IMR-90 (cell line): ENCODE results near the gene AHSA1. TPM values are rescaled to one million over a fixed set of nuclear protein-coding genes. Genes with fewer than 3 reads are reported as not detected.

Experiments used
- ATAC-seq: fragments of 200-7000 bp; cut with Tn5 transposase; 2 replicates; pipeline ENCODE4 v1.9.1; 2020; ENCODE audit warnings: low read depth, mild to moderate bottlenecking, moderate library complexity
- BruUV-seq: library from RNA; stranded (reverse); fragments of 400-500 nt; replicated peaks from 2 replicates; lab custom pipeline; 2021; lab: Mats Ljungman, UMichigan
- CTCF ChIA-PET: fragments of 300-600 bp; formaldehyde crosslinking; extraction: SDS; loops from one replicate; lab custom pipeline; 2021; ENCODE audit warnings: antibody characterized with exemption; lab: Yijun Ruan, JAX
- POLR2A ChIA-PET: fragments of 300-600 bp; sonication (Branson Sonifier 250); formaldehyde crosslinking; loops from one replicate; lab custom pipeline; 2022; ENCODE audit warnings: antibody characterized with exemption; ENCODE audit not compliant: unreplicated experiment; lab: Charles Lee
- DNase-seq: peaks from one replicate; pipeline ENCODE4 v3.0.0; 2013
- H2AFZ ChIP-seq: replicated peaks from 2 replicates; pipeline ENCODE3; 2013; ENCODE audit warnings: low read length, mild to moderate bottlenecking; ENCODE audit not compliant: poor library complexity
- H2AK5ac ChIP-seq: 2 replicates; pipeline ENCODE4 v1.6.1; 2013; ENCODE audit warnings: low read depth, low read length, inconsistent platforms
- H2AK9ac ChIP-seq: replicated peaks from 2 replicates; pipeline ENCODE3; 2013; ENCODE audit warnings: mild to moderate bottlenecking, low read depth, low read length, moderate library complexity; ENCODE audit not compliant: poor library complexity
- H2BK120ac ChIP-seq: 2 replicates; pipeline ENCODE4 v1.6.1; 2013; ENCODE audit warnings: low read depth, low read length, inconsistent platforms
- H2BK15ac ChIP-seq: 3 replicates; pipeline ENCODE4 v1.6.1; 2013; ENCODE audit warnings: low read depth, low read length, inconsistent platforms
- H2BK20ac ChIP-seq: 2 replicates; pipeline ENCODE4 v1.6.1; 2013; ENCODE audit warnings: low read depth, mild to moderate bottlenecking, inconsistent platforms, low read length, moderate library complexity
- H2BK5ac ChIP-seq: 2 replicates; pipeline ENCODE4 v1.6.1; 2013; ENCODE audit warnings: mild to moderate bottlenecking, low read depth, low read length, inconsistent platforms; ENCODE audit not compliant: poor library complexity, severe bottlenecking
- H3K14ac ChIP-seq: replicated peaks from 2 replicates; pipeline ENCODE4 v1.6.1; 2013; ENCODE audit warnings: low read depth, low read length, inconsistent platforms
- H3K18ac ChIP-seq: 2 replicates; pipeline ENCODE4 v1.6.1; 2013; ENCODE audit warnings: low read depth, low read length, control low read depth
- H3K23ac ChIP-seq: 2 replicates; pipeline ENCODE4 v1.6.1; 2013; ENCODE audit warnings: low read depth, low read length, inconsistent platforms
- H3K27ac ChIP-seq: 2 replicates; pipeline ENCODE4 v1.5.1; 2013; ENCODE audit warnings: mild to moderate bottlenecking, control low read depth, low read length; ENCODE audit not compliant: insufficient read depth
- H3K27me3 ChIP-seq: 2 replicates; pipeline ENCODE4 v1.6.1; 2013; ENCODE audit warnings: low read length; ENCODE audit not compliant: control insufficient read depth, insufficient read depth
- H3K36me3 ChIP-seq: 2 replicates; pipeline ENCODE4 v1.6.1; 2013; ENCODE audit warnings: low read length, mixed read lengths; ENCODE audit not compliant: control insufficient read depth, insufficient read depth
- H3K4ac ChIP-seq: 2 replicates; pipeline ENCODE4 v1.6.1; 2013; ENCODE audit warnings: low read depth, low read length, inconsistent platforms
- H3K4me1 ChIP-seq: 2 replicates; pipeline ENCODE4 v1.6.1; 2013; ENCODE audit warnings: low read length, mixed read lengths; ENCODE audit not compliant: control insufficient read depth, insufficient read depth
- H3K4me2 ChIP-seq: 2 replicates; pipeline ENCODE4 v1.6.1; 2013; ENCODE audit warnings: low read depth, mild to moderate bottlenecking, control low read depth, low read length, moderate library complexity
- H3K4me3 ChIP-seq: 2 replicates; pipeline ENCODE4 v1.5.1; 2013; ENCODE audit warnings: low read depth, mild to moderate bottlenecking, control low read depth, low read length, moderate library complexity; ENCODE audit not compliant: insufficient read depth
- H3K56ac ChIP-seq: 2 replicates; pipeline ENCODE4 v1.6.1; 2013; ENCODE audit warnings: low read length, inconsistent platforms; ENCODE audit not compliant: insufficient read depth; ENCODE audit errors: extremely low read depth
- H3K79me1 ChIP-seq, 2 experiments: 2 replicates each; pipeline ENCODE4 v1.6.1; 2013; ENCODE audit warnings: low read length in 2 of 2, inconsistent platforms in 1 of 2, low read depth in 1 of 2
- H3K9ac ChIP-seq: 2 replicates; pipeline ENCODE4 v1.6.1; 2013; ENCODE audit warnings: low read depth, low read length, control low read depth
- H3K9me1 ChIP-seq: 2 replicates; pipeline ENCODE4 v1.6.1; 2013; ENCODE audit warnings: low read length, inconsistent platforms; ENCODE audit not compliant: insufficient read depth
- H3K9me3 ChIP-seq: 2 replicates; pipeline ENCODE4 v1.6.1; 2013; ENCODE audit warnings: low read length; ENCODE audit not compliant: control insufficient read depth, insufficient read depth
- H4K20me1 ChIP-seq: 2 replicates; pipeline ENCODE4 v1.6.1; 2013; ENCODE audit warnings: low read length, inconsistent platforms; ENCODE audit not compliant: insufficient read depth
- H4K5ac ChIP-seq: 2 replicates; pipeline ENCODE4 v1.6.1; 2013; ENCODE audit warnings: mild to moderate bottlenecking, low read depth, low read length, control low read depth
- H4K8ac ChIP-seq, 2 experiments: 2 replicates each; pipeline ENCODE4 v1.6.1; 2013; ENCODE audit warnings: low read depth in 2 of 2, low read length in 2 of 2, control low read depth in 1 of 2, inconsistent platforms in 1 of 2
- H4K91ac ChIP-seq: 2 replicates; pipeline ENCODE4 v1.6.1; 2013; ENCODE audit warnings: low read depth, low read length, inconsistent platforms; ENCODE audit not compliant: insufficient read depth
- BHLHE40 ChIP-seq: fragments of 150-350 bp; IDR thresholded peaks from 2 replicates; pipeline ENCODE4 v1.6.1; 2016; ENCODE audit warnings: mild to moderate bottlenecking, low read depth, low read length
- CEBPB ChIP-seq: IDR thresholded peaks from 2 replicates; pipeline ENCODE4 v1.6.1; 2012; ENCODE audit warnings: low read depth, low read length, improper control_type of control experiment
- CHD1 ChIP-seq: IDR thresholded peaks from 2 replicates; pipeline ENCODE4 v1.6.1; 2012; ENCODE audit warnings: low read depth, low read length, improper control_type of control experiment
- CTCF ChIP-seq: conservative IDR thresholded peaks from 2 replicates; pipeline ENCODE4 v1.5.1; 2012; ENCODE audit warnings: mild to moderate bottlenecking, low read depth, low read length, improper control_type of control experiment
- ELK1 ChIP-seq: fragments of 150-350 bp; IDR thresholded peaks from 2 replicates; pipeline ENCODE4 v1.6.1; 2016; ENCODE audit warnings: low read depth, mild to moderate bottlenecking, low read length, moderate library complexity, borderline replicate concordance
- FOS ChIP-seq: fragments of 150-350 bp; IDR thresholded peaks from 2 replicates; pipeline ENCODE4 v1.6.1; 2016; ENCODE audit warnings: low read depth, low read length
- MAFK ChIP-seq: IDR thresholded peaks from 2 replicates; pipeline ENCODE4 v1.6.1; 2012; ENCODE audit warnings: low read depth, low read length, improper control_type of control experiment
- MAZ ChIP-seq: IDR thresholded peaks from 2 replicates; pipeline ENCODE4 v1.6.1; 2012; ENCODE audit warnings: low read depth, mild to moderate bottlenecking, low read length, improper control_type of control experiment, moderate library complexity, borderline replicate concordance
- MXI1 ChIP-seq: IDR thresholded peaks from 2 replicates; pipeline ENCODE4 v1.6.1; 2012; ENCODE audit warnings: low read depth, mild to moderate bottlenecking, low read length, moderate library complexity, borderline replicate concordance
- NFE2L2 ChIP-seq: fragments of 150-350 bp; IDR thresholded peaks from 2 replicates; pipeline ENCODE4 v1.6.1; 2016; ENCODE audit warnings: low read depth, mild to moderate bottlenecking, low read length
- POLR2A ChIP-seq: IDR thresholded peaks from 2 replicates; pipeline ENCODE4 v1.6.1; 2012; ENCODE audit warnings: mild to moderate bottlenecking, low read depth, low read length
- RAD21 ChIP-seq: IDR thresholded peaks from 2 replicates; pipeline ENCODE4 v1.6.1; 2012; ENCODE audit warnings: low read length, improper control_type of control experiment
- RCOR1 ChIP-seq: IDR thresholded peaks from 2 replicates; pipeline ENCODE4 v1.6.1; 2012; ENCODE audit warnings: mild to moderate bottlenecking, low read length, improper control_type of control experiment; ENCODE audit not compliant: insufficient replicate concordance
- RFX5 ChIP-seq: IDR thresholded peaks from 2 replicates; pipeline ENCODE4 v1.8.0; 2012; ENCODE audit warnings: low read depth, mild to moderate bottlenecking, low read length, moderate library complexity
- SMC3 ChIP-seq: fragments of 150-350 bp; IDR thresholded peaks from 2 replicates; pipeline ENCODE4 v1.6.1; 2016; ENCODE audit warnings: low read depth, mild to moderate bottlenecking, antibody characterized with exemption, low read length, moderate library complexity
- USF2 ChIP-seq: fragments of 150-350 bp; IDR thresholded peaks from 2 replicates; pipeline ENCODE4 v1.6.1; 2017; ENCODE audit warnings: mild to moderate bottlenecking, antibody characterized with exemption, low read length, low read depth
- WGBS, 2 experiments: methylation state at CpG; one replicate each; pipeline versions ENCODE4 v1.1.5 to v1.1.7; 2013; ENCODE audit warnings: missing lambda C conversion rate in 2 of 2; ENCODE audit not compliant: insufficient read length in 1 of 2; ENCODE audit errors: extremely low coverage in 2 of 2; 5-methylcytosine and 5-hydroxymethylcytosine counted together
- dilution Hi-C: fragments of 300-500 bp; cut with HindIII; formaldehyde crosslinking; loops from one replicate; pipeline ENCODE4 v1.14.3; 2018; ENCODE audit warnings: low sequenced_read_pairs; ENCODE audit not compliant: unreplicated experiment
- in situ Hi-C: fragments of 300-500 bp; cut with MboI; formaldehyde crosslinking; loops from 3 replicates; pipeline ENCODE4 v1.14.3; 2019; ENCODE audit warnings: low sequenced_read_pairs, inconsistent platforms, mixed read lengths
- intact Hi-C: fragments of 100-400 bp; cut with micrococcal nuclease; formaldehyde crosslinking; loops from 2 replicates; pipeline ENCODE4 v1.10.0; 2022
- polyA plus RNA-seq, 3 experiments: library from polyadenylated mRNA; depleted of rRNA; stranded (reverse); fragments of >200 nt; gene quantifications; 2 replicates each; pipeline ENCODE4 v1.2.3, GENCODE V29; 2012; ENCODE audit warnings: low replicate concordance in 1 of 3
- total RNA-seq: library from RNA; depleted of rRNA; stranded (reverse); fragments of >200 nt; gene quantifications from 2 replicates; pipeline ENCODE4 v1.2.3, GENCODE V29; 2012

Gene AHSA1
- total and polyA plus RNA-seq, 2 of the 4 experiments (the other 2 are of a cell fraction): 166 to 252 TPM

GRCh38 chr14:77424862-77425261 is 33.0 kb upstream of the AHSA1 start:
- Histone ChIP-seq H3K56ac (no peak overlapping the region), H3K23ac (no peak overlapping the region), H2BK5ac (no peak overlapping the region), H3K27me3 (no peaks in the 10 kb centered on the region), H2BK20ac (no peak overlapping the region), H2BK15ac (no peak overlapping the region), H4K8ac (no peak overlapping the region), H2AK9ac (no peak overlapping the region), H3K79me1 (no peaks in the 10 kb centered on the region), H3K4me2 (no peak overlapping the region), H3K14ac (no peak overlapping the region), H4K91ac (no peak overlapping the region), H3K27ac (no peak overlapping the region), H3K18ac (no peak overlapping the region), H3K4ac (no peak overlapping the region), H3K9me3 (peaks cover under 1% of the 10 kb centered on the region; the same call in 1 of the 2 replicates), H3K36me3 (peaks cover 48% of the 10 kb centered on the region), H2BK120ac (no peak overlapping the region), H3K9me1 (no peaks in the 10 kb centered on the region), H3K4me3 (no peak overlapping the region), H3K9ac (no peak overlapping the region), H4K5ac (no peak overlapping the region), H2AFZ (no peak overlapping the region), H2AK5ac (no peak overlapping the region), H4K20me1 (no peaks in the 10 kb centered on the region), H3K4me1 (no peaks in the 10 kb centered on the region)
- ATAC-seq (no peak), DNase-seq (no peak)
- intact Hi-C loops (no loop called here), in situ Hi-C loops (no loop called here), dilution Hi-C loops (no loop called here)
- WGBS, 2 experiments: no CpG with 5 or more reads among the region's 3 CpGs
- ChIA-PET POLR2A (no interaction called here), CTCF (interaction anchor here (1.4 kb wide), 1 partner anchor 22 kb away, joined by 3 read pairs; no protein-coding TSS in a partner anchor)
- BruUV-seq: no TSS peak
- no peak for TF ChIP-seq NFE2L2
- TF ChIP-seq USF2: no peak
- no peak for TF ChIP-seq MAZ
- no peak for TF ChIP-seq RCOR1
- no peak for TF ChIP-seq CHD1
- no peak for TF ChIP-seq ELK1
- TF ChIP-seq CEBPB: no peak
- TF ChIP-seq CTCF: no peak
- no peak for TF ChIP-seq SMC3
- TF ChIP-seq RFX5: no peak
- no peak for TF ChIP-seq BHLHE40
- no peak for TF ChIP-seq MAFK
- no peak for TF ChIP-seq MXI1
- TF ChIP-seq FOS: no peak
- TF ChIP-seq POLR2A: no peak
- TF ChIP-seq RAD21: no peak
